Mucosa of rectum (tissue), 2 donors: Measurements from ENCODE around the gene RAB40B.

Source experiments
- H3K27ac ChIP-seq, 2 donors: one replicate each; pipeline ENCODE4 v1.7.0; 2013; ENCODE audit warnings: inconsistent platforms in 2 of 2, low read depth in 2 of 2, low read length in 2 of 2
- H3K27me3 ChIP-seq, 2 donors: one replicate each; pipeline ENCODE4 v1.7.0; 2013; ENCODE audit warnings: low read length in 2 of 2; ENCODE audit not compliant: control insufficient read depth in 2 of 2, insufficient read depth in 2 of 2
- H3K36me3 ChIP-seq, 2 donors: one replicate each; pipeline ENCODE4 v1.7.0; 2013; ENCODE audit warnings: low read length in 2 of 2; ENCODE audit not compliant: control insufficient read depth in 2 of 2, insufficient read depth in 2 of 2
- H3K4me1 ChIP-seq, 2 donors: one replicate each; pipeline ENCODE4 v1.7.0; 2013; ENCODE audit warnings: low read length in 2 of 2, mild to moderate bottlenecking in 1 of 2; ENCODE audit not compliant: control insufficient read depth in 2 of 2, insufficient read depth in 2 of 2
- H3K4me3 ChIP-seq, 2 donors: one replicate each; pipeline ENCODE4 v1.7.0; 2013; ENCODE audit warnings: low read length in 2 of 2
- H3K9ac ChIP-seq, 2 donors: one replicate each; pipeline ENCODE4 v1.7.0; 2013; ENCODE audit warnings: low read length in 2 of 2, low read depth in 1 of 2, mild to moderate bottlenecking in 1 of 2
- H3K9me3 ChIP-seq, 2 donors: one replicate each; pipeline ENCODE4 v1.7.0; 2013; ENCODE audit warnings: low read length in 2 of 2; ENCODE audit not compliant: control insufficient read depth in 2 of 2
- donor health status: healthy.
- donor health status: Normal muscosa, but diverticular disease.

Gene RAB40B

DNA sequence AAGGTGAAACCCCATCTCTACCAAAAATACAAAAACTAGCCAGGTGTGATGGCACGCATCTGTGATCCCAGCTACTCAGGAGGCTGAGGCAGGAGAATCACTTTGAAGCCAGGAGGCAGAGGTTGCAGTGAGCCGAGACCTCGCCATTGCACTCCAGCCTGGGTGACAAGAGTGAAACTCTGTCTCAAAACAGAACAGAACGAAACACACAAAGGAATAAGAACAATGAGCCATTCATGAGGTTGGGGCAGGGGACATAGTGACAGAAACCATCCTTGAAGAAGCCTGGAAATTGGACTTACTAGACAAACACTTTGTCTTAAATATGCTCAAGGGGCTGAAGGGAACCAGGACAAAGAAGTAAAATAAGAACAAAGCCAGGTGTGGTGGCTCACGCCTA is 89.7 kb downstream of the RAB40B start:
- Histone ChIP-seq H3K27ac (no peak overlapping the region), H3K4me3 (no peak overlapping the region), H3K4me1 (peaks cover 0 to under 1% of the 10 kb centered on the region in 2 donors), H3K9me3 (no peaks in the 10 kb centered on the region), H3K36me3 (peaks cover 16 to 30% of the 10 kb centered on the region in 2 donors), H3K27me3 (no peaks in the 10 kb centered on the region), H3K9ac (no peak overlapping the region)

DNA sequence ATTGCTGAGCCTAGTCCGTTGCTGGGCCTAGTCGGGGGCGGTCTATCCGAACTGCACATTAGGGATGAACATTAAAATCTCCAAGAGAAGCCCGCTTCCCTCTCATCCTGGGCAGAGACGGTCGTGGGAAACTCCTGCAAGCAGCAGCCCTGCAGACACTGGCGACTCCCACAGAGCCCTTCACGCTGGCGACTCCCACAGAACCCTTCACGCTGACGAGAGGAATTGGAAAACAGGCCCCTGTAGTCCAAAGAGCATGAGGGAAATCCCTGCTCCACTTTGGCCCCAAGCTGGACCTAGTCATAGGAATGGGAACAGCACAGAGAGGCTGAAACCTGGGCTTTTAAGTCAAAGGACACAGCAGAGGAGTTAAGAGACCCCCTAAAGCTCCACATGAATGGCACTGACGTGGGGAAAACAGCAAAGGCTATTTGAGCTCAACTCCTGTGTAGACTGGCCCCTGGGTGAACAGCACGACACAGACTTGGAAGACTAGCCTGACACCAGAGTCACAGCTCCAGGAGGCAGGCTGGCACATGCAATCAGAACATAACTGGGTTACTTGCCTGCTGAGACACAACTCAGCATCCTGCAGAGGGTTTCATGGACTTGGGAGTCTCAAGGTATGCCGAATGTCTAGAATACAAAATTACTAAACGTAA is 92.4 kb downstream of the RAB40B start:
- H3K9ac ChIP-seq, result no peak overlapping the region
- peaks cover 4 to 9% of the 10 kb centered on the region in 2 donors for H3K4me1 ChIP-seq
- peaks cover 32 to 48% of the 10 kb centered on the region in 2 donors for H3K36me3 ChIP-seq
- H3K4me3 ChIP-seq, result no peak overlapping the region
- no peak overlapping the region for H3K27ac ChIP-seq
- H3K27me3 ChIP-seq, result no peaks in the 10 kb centered on the region
- no peaks in the 10 kb centered on the region for H3K9me3 ChIP-seq
